Prostate gland (tissue), 2 donors: ENCODE measurements around the gene MYH8.

ENCODE experiments used
- CTCF ChIP-seq, 4 experiments: fragments of 200-600 bp in 2 of 4; fragments of 450-650 bp in 2 of 4; sonication (generic) in 2 of 4; IDR thresholded peaks; 1 replicate in 3 of 4; 2 replicates in 1 of 4; pipeline ENCODE4 v1.5.1; 2016 to 2019; ENCODE audit warnings: antibody characterized with exemption in 4 of 4, mild to moderate bottlenecking in 2 of 4, moderate library complexity in 2 of 4
- POLR2A ChIP-seq: fragments of 450-650 bp; IDR thresholded peaks from one replicate; pipeline ENCODE4 v1.6.1; 2016; ENCODE audit warnings: antibody characterized with exemption, mild to moderate bottlenecking

DNA sequence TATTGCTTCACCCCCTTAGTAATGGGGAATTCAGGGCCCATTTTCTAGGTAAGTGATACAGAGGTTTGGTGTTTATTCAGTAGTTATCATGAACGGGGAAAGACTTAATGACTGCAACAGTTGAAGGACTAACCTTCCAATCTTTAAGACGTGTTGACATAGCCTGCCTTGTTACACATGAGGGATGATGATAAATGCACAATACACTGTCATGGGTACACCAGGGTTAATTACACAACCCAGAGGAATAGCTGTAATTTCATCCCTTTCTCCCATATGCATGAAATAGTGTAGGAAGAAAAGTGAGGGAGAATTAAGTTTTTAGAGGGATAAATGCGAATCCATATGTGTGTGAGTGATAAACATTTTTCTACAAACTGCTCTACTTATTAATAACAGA lies 37.0 kb upstream of the MYH8 start:
- TF ChIP-seq CTCF (IDR thresholded peaks at IDR 0.05) (no peak), POLR2A (no peak)
